Inflammatory macrophage (primary cell): ENCODE results near the gene SLC36A1.
"Not testable (repeated sequence)": the region's sequence is repeated elsewhere in the genome, so short reads cannot be mapped to it uniquely, and the experiment has no call there.

Source experiments
- DNase-seq, 2 donors: peaks; one replicate each; pipeline ENCODE4 v3.0.0-alpha.2; 2020 to 2022
- total RNA-seq, 18 experiments: gene quantifications; one replicate each; lab custom pipeline; 2026; ENCODE audit warnings: mixed read lengths in 6 of 18, inconsistent platforms in 2 of 18; lab: John Stamatoyannopoulos, UW

Gene SLC36A1
- 35.8 to 223 (median 76.4) reads per million in 18 experiments for total RNA-seq

DNA sequence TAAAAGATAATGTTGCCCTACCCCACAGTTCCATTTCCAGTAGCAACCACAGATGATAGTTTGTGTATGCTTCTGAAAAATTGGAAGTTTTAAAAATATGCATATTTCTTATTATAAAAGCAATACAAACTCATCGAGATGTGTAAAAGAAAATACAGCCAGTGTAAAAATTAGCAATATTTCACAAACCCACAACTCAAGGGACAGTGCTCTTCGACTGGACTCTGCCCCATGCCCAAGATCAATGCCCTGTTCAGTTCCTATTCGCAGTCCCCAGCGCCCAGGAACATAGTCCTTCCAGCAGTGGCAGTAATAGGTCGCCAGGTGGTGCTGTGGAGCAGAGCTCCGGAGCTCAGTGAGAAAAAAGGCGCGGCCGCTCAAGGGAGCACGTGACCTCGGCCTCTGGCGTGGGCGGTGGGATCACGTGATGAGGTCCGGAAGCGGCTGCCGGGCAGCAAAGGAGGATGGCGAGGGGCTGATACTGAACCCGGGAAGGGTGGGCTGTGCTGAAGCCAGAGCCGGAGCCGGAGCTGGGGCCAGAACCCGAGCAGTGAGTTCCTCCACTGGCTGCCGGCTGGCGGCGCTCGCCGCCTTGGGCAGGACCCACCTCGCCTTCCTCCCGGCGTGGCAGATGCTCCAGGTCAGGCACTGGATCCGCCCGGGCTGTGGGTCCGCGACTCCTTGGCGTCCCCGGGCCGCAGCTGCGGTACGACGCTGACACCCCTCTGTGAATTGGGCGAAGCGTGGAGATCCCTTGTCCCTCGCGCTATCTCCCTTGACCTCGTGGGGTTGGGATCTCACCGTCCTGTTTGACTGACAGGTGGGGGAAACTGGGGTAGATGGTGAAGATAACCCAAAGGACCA is at the start of gene SLC36A1:
Gene SLC36A1, plus strand, starts transcription at position 430 of the 864 bp plus-strand sequence. CDS start 11,190 bp downstream, outside the sequence.
- DNase-seq = peak; percentile 97

GRCh38 chr5:151405334-151406160 is 41.9 kb upstream of the SLC36A1 start:
- DNase-seq = no peak

GRCh38 chr5:151406322-151406947 is 41.0 kb upstream of the SLC36A1 start:
- DNase-seq = peak; percentile 3 to 37

GRCh38 chr5:151408591-151409230 is 38.7 kb upstream of the SLC36A1 start:
- DNase-seq = no peak

DNA sequence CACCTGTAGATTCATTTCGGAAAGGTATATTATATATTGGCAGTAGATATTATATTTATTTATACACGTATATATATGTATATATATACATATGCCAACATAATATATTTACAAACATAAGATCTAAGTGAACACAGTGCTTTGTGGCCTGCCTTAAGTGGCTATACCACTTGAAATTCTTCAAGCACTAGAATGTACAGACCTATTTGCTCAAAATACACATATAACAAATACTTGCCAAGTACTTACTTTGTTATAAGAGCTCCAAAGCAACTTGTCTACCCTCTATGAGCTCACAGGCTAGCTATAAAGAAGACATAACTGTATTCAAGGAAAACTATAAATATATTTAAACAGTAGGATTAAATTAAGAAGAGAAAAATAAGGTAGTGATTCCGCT is 33.6 kb upstream of the SLC36A1 start:
- DNase-seq = no peak

DNA sequence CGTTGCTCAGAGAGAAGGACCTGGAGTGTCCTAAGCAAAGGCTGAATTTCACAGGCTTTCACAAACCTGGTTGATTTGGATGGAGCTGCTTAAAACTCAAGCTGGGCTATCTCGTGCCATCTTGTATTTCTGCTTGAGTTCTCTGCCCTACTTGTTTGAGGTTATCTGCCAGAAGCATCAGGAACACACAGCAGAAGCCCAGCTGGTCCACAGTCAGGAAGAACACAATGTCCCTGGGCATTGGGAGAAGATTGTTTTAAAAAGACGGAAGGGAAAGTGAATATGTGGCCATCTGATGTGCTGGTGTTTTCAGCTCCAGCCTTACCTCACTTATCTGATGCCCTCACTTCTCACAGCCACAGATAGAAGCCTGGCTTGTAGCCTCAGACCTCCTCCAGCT is 32.9 kb upstream of the SLC36A1 start:
- no peak for DNase-seq

GRCh38 chr5:151417712-151418111 is 29.7 kb upstream of the SLC36A1 start:
- no peak for DNase-seq

- DNase-seq = no peak
Measured at GRCh38 chr5:151420127-151420526, 27.3 kb upstream of the SLC36A1 start.

DNA sequence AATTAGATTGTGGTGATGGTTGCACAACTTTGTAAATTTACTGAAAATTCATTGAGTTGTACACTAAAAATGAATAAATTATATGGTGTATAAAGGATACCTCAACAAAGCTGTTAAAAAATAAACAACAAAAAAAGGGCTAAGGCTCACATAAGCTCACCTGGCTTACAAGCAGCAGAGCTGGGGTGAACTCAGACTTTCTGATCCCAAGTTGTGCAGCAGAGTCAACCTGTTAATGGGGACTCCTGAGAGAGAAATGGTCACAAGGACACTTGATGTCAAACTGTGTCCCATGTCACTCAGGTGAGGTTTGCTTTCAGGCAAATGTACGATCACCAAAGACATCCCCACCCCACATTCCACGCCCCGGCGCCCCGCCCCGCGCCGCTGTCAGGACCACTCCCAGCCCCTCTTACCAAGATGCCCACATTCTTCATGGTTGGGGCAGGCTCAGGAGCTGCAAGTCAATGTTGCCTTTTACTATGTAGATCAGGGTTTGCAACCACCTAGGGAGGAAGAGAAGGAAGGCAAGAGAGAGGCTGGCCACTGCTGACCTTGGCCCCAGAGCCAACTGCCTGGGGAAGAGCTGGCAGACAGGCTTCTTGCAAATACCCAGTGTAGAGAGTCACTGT is 22.4 kb upstream of the SLC36A1 start:
- no peak for DNase-seq

- not testable (repeated sequence) for DNase-seq
Measured at GRCh38 chr5:151426347-151426746, 21.1 kb upstream of the SLC36A1 start.

- no peak for DNase-seq
Measured at GRCh38 chr5:151427258-151427657, 20.1 kb upstream of the SLC36A1 start.

DNA sequence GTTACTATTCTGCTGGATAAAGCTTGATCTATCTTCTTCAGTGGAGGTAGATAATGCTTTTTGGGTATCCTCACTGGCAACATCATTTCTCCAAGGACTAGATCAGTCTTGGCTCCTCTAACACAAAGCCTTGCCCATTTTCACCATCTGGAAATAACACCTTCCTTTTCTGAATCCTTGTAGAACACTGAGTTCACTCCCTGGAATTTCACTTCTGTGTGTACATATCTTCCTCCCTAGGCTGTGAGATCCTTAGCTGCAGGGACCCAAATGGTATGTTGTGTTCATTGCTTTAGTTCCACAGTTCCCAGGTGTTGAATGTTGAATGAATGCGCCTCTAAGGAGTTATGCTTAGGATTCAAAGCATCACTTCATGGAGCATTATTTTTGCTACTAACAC is 16.7 kb upstream of the SLC36A1 start:
- DNase-seq = no peak

GRCh38 chr5:151431666-151432065 is 15.7 kb upstream of the SLC36A1 start:
- no peak for DNase-seq

DNA sequence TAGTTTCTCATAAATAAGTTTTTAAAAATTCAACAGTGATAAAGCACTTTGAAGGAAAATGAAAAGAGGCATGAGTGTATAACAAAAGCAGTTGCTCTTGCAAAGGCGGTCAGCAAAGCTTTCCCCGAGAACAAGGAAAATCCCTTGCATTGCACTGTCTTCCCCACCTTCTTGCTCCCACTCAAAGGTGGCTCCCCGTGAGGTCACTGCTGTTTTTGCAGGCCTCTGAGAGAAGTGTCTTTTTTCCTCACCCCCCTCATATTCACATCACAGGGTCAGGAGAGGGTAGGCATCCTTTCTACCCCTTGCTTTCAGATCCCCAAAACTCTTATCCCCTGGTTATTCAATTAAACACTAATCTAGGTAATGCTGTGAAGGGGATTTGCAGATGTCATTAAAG is 15.2 kb upstream of the SLC36A1 start:
- DNase-seq = no peak

GRCh38 chr5:151434570-151435237 is 12.7 kb upstream of the SLC36A1 start:
- DNase-seq = no peak

GRCh38 chr5:151448038-151448985 is 909 bp downstream of the SLC36A1 start:
- DNase-seq = peak; percentile 38 to 48

DNA sequence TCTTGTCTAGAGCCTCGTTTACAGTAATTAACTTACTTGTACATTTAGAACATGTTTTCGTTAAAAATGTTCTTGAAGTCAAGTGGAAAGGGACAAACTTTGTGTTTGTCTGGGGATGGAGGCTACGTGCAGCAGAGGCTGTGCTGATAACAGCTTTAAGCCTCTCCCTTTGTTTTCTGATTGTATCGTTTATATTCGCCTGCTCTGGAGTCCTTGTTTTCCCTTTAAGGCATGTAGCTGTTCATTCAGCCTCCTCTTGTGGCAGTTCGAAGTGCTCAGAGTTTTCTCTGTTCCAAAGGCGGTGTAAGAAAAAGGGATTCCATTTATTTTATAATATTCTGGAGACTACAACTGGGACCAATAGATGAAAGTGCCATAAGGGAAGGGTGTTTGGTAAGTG is 1.9 kb downstream of the SLC36A1 start:
- DNase-seq = no peak

DNA sequence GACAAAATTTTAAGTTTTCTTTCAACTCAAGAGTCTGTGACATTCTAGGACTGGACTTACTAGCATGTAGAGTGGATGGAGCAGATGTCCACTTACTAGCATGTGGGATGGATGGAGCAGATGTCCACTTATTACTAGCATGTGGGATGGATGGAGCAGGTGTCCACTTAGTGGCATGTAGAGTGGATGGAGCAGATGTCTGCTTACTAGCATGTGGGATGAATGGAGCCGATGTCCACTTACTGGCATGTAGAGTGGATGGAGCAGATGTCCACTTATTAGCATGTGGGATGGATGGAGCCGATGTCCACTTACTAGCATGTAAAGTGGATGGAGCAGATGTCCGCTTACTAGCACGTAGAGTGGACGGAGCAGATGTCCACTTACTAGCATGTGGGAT is 2.4 kb downstream of the SLC36A1 start:
- no peak for DNase-seq

DNA sequence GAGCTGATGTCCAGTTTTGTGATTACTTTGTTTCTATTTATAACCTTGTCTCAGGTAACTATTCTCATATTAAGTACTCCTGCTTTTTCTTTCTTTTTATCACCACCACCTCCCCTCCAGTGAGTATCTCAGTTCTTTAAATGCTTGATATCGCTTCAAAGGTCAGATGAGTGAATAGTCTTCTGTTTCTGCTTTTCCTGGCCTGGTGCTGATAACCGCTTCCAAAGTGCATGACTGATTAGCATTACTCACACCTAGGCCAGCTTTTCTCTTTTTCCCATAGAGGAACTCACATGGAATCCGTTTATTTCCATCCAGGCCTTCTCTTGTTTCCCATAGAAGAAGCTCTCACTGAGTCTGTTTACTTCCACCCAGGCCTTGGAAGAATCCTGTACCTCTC is 3.2 kb downstream of the SLC36A1 start:
- DNase-seq = no peak
